K562 (cell line): ENCODE results near the gene CENPP. TPM values are rescaled to one million over a fixed set of nuclear protein-coding genes. Genes with fewer than 3 reads are reported as not detected.

ENCODE experiments used
- ATAC-seq: fragments of 200-7000 bp; cut with Tn5 transposase; 3 replicates; pipeline ENCODE4 v1.9.1; 2020; ENCODE audit warnings: moderate library complexity
- BruUV-seq: library from RNA; stranded (reverse); fragments of 400-500 nt; replicated peaks from 2 replicates; lab custom pipeline; 2021; lab: Mats Ljungman, UMichigan
- CTCF ChIA-PET: fragments of 300-600 bp; formaldehyde crosslinking; extraction: SDS; loops from one replicate; lab custom pipeline; 2021; ENCODE audit warnings: low intra/inter-chr PET ratio; lab: Yijun Ruan, JAX
- POLR2A ChIA-PET: fragments of 300-600, 350-650 bp; sonication (Branson Sonifier 250); formaldehyde crosslinking; extraction: SDS; loops from one replicate; lab custom pipeline; 2021; ENCODE audit warnings: antibody characterized with exemption, inconsistent platforms; lab: Yijun Ruan, JAX
- DNase-seq, 4 experiments: peaks; one replicate each; pipeline versions ENCODE4 v3.0.0 to v3.0.0-alpha.2; 2011 to 2018; ENCODE audit warnings: low spot score in 3 of 4, mixed read lengths in 3 of 4; ENCODE audit errors: extremely low read depth in 1 of 4
- FAIRE-seq: peaks from 2 replicates; lab custom pipeline; 2011; peaks lifted over from hg19 to GRCh38; lab: Jason Lieb, UNC
- H2AFZ ChIP-seq: 2 replicates; pipeline ENCODE4 v1.6.0; 2011; ENCODE audit warnings: low read depth, low read length, control low read depth, inconsistent platforms
- H3K27ac ChIP-seq: fragments of 200-600 bp; 3 replicates; pipeline ENCODE4 v1.8.0; 2011; ENCODE audit warnings: low read depth, mild to moderate bottlenecking, control low read depth, inconsistent platforms, low read length, moderate library complexity, mixed read lengths; ENCODE audit errors: extremely low read depth
- H3K27me3 ChIP-seq, 2 experiments: fragments of 300-600 bp in 1 of 2; 2 replicates in 1 of 2; 3 replicates in 1 of 2; pipeline versions ENCODE4 v1.6.0 to v1.8.0; 2011; ENCODE audit warnings: inconsistent platforms in 2 of 2, low read length in 2 of 2, mild to moderate bottlenecking in 1 of 2, mixed read lengths in 1 of 2, moderate library complexity in 1 of 2; ENCODE audit not compliant: control insufficient read depth in 2 of 2, insufficient read depth in 2 of 2
- H3K36me3 ChIP-seq: fragments of 300-600 bp; 3 replicates; pipeline ENCODE4 v1.8.0; 2011; ENCODE audit warnings: mild to moderate bottlenecking, low read length, inconsistent platforms; ENCODE audit not compliant: control insufficient read depth, insufficient read depth
- H3K4me1 ChIP-seq, 2 experiments: fragments of 200-600 bp in 1 of 2; replicated peaks in 1 of 2; 2 replicates in 1 of 2; 3 replicates in 1 of 2; pipeline versions ENCODE4 v1.5.1 to v1.8.0; 2011; ENCODE audit warnings: inconsistent platforms in 2 of 2, low read length in 2 of 2, mild to moderate bottlenecking in 1 of 2, mixed read lengths in 1 of 2, moderate library complexity in 1 of 2; ENCODE audit not compliant: control insufficient read depth in 2 of 2, insufficient read depth in 2 of 2
- H3K4me2 ChIP-seq: 2 replicates; pipeline ENCODE4 v1.6.1; 2011; ENCODE audit warnings: low read length, control low read depth, inconsistent platforms, mixed read lengths; ENCODE audit not compliant: insufficient read depth
- H3K4me3 ChIP-seq: fragments of 200-600 bp; sonication (generic), shearing (Covaris generic); 2 replicates; pipeline ENCODE4 v1.5.1; 2016; ENCODE audit warnings: control low read depth, inconsistent platforms
- H3K79me2 ChIP-seq: fragments of 200-600 bp; 3 replicates; pipeline ENCODE4 v1.8.0; 2011; ENCODE audit warnings: low read length, inconsistent platforms; ENCODE audit not compliant: control insufficient read depth, insufficient read depth
- H3K9ac ChIP-seq, 2 experiments: 2 replicates each; pipeline versions ENCODE4 v1.6.0 to v1.6.1; 2011; ENCODE audit warnings: low read depth in 2 of 2, low read length in 2 of 2, control low read depth in 1 of 2, inconsistent platforms in 1 of 2, mild to moderate bottlenecking in 1 of 2, mixed read lengths in 1 of 2; ENCODE audit not compliant: insufficient read depth in 1 of 2
- H3K9me1 ChIP-seq: one replicate; pipeline ENCODE4 v1.6.0; 2011; ENCODE audit warnings: inconsistent platforms, mild to moderate bottlenecking, low read length, moderate library complexity; ENCODE audit not compliant: control insufficient read depth, insufficient read depth
- H3K9me3 ChIP-seq: replicated peaks from 2 replicates; pipeline ENCODE4 v1.5.1; 2011; ENCODE audit warnings: low read depth, low read length, inconsistent platforms; ENCODE audit not compliant: control insufficient read depth, insufficient read depth
- H4K20me1 ChIP-seq: replicated peaks from 2 replicates; pipeline ENCODE4 v1.6.1; 2011; ENCODE audit warnings: low read length, inconsistent platforms, mixed read lengths; ENCODE audit not compliant: control insufficient read depth, insufficient read depth
- CEBPG ChIP-seq, 3 experiments: fragments of 200-800 bp in 1 of 3; sonication (Bioruptor generic) in 1 of 3; sonication (generic) in 1 of 3; formaldehyde crosslinking in 1 of 3; IDR thresholded peaks in 2 of 3; conservative IDR thresholded peaks in 1 of 3; 2 replicates each; pipeline versions ENCODE4 v1.6.1 to v1.8.0; 2016 to 2022; ENCODE audit warnings: missing compliant biosample characterization in 2 of 3, missing genetic modification characterization in 2 of 3, mild to moderate bottlenecking in 1 of 3, missing genetic modification reagents in 1 of 3
- ELF4 ChIP-seq: fragments of 450-650 bp; formaldehyde crosslinking; IDR thresholded peaks from 2 replicates; pipeline ENCODE4 v1.4.0; 2022; ENCODE audit warnings: missing genetic modification characterization
- ETV1 ChIP-seq: fragments of 450-650 bp; conservative IDR thresholded peaks from 2 replicates; pipeline ENCODE4 v1.6.1; 2016; ENCODE audit warnings: missing genetic modification characterization, control low read depth, low read depth, missing compliant biosample characterization
- FOXA1 ChIP-seq: fragments of 450-650 bp; IDR thresholded peaks from 2 replicates; pipeline ENCODE4 v1.6.1; 2016; ENCODE audit warnings: mild to moderate bottlenecking, borderline replicate concordance
- GATA2 ChIP-seq: sonication (generic); formaldehyde crosslinking; IDR thresholded peaks from 2 replicates; pipeline ENCODE4 v1.4.0; 2020; ENCODE audit warnings: mild to moderate bottlenecking, missing genetic modification reagents
- KAT2B ChIP-seq: IDR thresholded peaks from one replicate; pipeline ENCODE4 v1.6.1; 2012; ENCODE audit warnings: low read depth, mild to moderate bottlenecking, control low read depth, inconsistent platforms, low read length, moderate library complexity
- MEIS2 ChIP-seq: fragments of 450-650 bp; IDR thresholded peaks from 2 replicates; pipeline ENCODE4 v1.6.1; 2014; ENCODE audit warnings: mild to moderate bottlenecking; ENCODE audit not compliant: partially characterized antibody
- NELFE ChIP-seq: IDR thresholded peaks from 2 replicates; pipeline ENCODE4 v1.6.1; 2011; ENCODE audit warnings: mild to moderate bottlenecking; ENCODE audit not compliant: insufficient read depth, insufficient read length
- NEUROD1 ChIP-seq: fragments of 150-350 bp; IDR thresholded peaks from 2 replicates; pipeline ENCODE4 v1.6.1; 2014; ENCODE audit warnings: borderline replicate concordance, low read length, low read depth; ENCODE audit not compliant: partially characterized antibody
- SAFB2 ChIP-seq: fragments of 200-400 bp; formaldehyde crosslinking; IDR thresholded peaks from 2 replicates; pipeline ENCODE4 v1.6.1; 2018; ENCODE audit warnings: borderline replicate concordance, low read length, low read depth, moderate library complexity; ENCODE audit not compliant: severe bottlenecking
- SNRNP70 ChIP-seq: fragments of 200-400 bp; formaldehyde crosslinking; optimal IDR thresholded peaks from 2 replicates; pipeline ENCODE3; 2017; ENCODE audit warnings: low read depth, low read length
- WHSC1 ChIP-seq: IDR thresholded peaks from one replicate; pipeline ENCODE4 v1.6.1; 2012; ENCODE audit warnings: low read length, control low read depth, inconsistent platforms
- ZNF79 ChIP-seq: fragments of 250-450 bp; sonication (Bioruptor Pico); IDR thresholded peaks from 2 replicates; pipeline ENCODE4 v1.4.0; 2020; ENCODE audit warnings: low read depth, mild to moderate bottlenecking, moderate library complexity
- WGBS: fragments of 100-300 bp; shearing (Covaris generic); methylation state at CpG from one replicate; pipeline ENCODE4 v1.1.6; 2016; ENCODE audit warnings: low coverage, mixed read lengths; ENCODE audit not compliant: insufficient coverage; ENCODE audit errors: missing lambda C conversion rate; 5-methylcytosine and 5-hydroxymethylcytosine counted together
- in situ Hi-C: fragments of 300-500 bp; cut with MboI; formaldehyde crosslinking; loops from 4 replicates; pipeline ENCODE4 v1.15.0; 2018; ENCODE audit warnings: inconsistent platforms, mixed read lengths
- intact Hi-C: fragments of 100-400 bp; cut with micrococcal nuclease; formaldehyde crosslinking; loops from 2 replicates; pipeline ENCODE4 v1.14.2; 2022
- polyA plus RNA-seq, 8 experiments: library from polyadenylated mRNA; depleted of rRNA in 4 of 8; stranded (reverse) in 5 of 8; unstranded in 3 of 8; fragments of >200 nt; fragmentation: Nextera tagmentation in 2 of 8; fragmentation: Illumina TruSeq in 1 of 8; extraction: Ambion mirVana in 2 of 8; extraction: Trizol in 1 of 8; gene quantifications; 2 replicates each; pipeline versions ENCODE4 v1.2.1 to v1.2.3, GENCODE V29; 2011 to 2014; ENCODE audit warnings: inconsistent platforms in 1 of 8, missing spikeins in 1 of 8
- total RNA-seq, 7 experiments: library from RNA; depleted of rRNA in 6 of 7; stranded (reverse); fragments of >200 nt in 6 of 7; fragmentation: Illumina TruSeq in 2 of 7; extraction: Trizol in 2 of 7; gene quantifications; 2 replicates each; pipeline versions ENCODE4 v1.2.1 to v1.2.3, GENCODE V29; 2011 to 2021; ENCODE audit warnings: low replicate concordance in 1 of 7
- TF ChIP-seq, protein P1 (sequence below): fragments of 450-650 bp; IDR thresholded peaks from 2 replicates; pipeline ENCODE4 v1.7.1; 2018; ENCODE audit warnings: mild to moderate bottlenecking, low read depth; ENCODE audit not compliant: partially characterized antibody
- TF ChIP-seq, protein P2 (sequence below): fragments of 450-650 bp; formaldehyde crosslinking; IDR thresholded peaks from 2 replicates; pipeline ENCODE4 v1.4.0; 2022; ENCODE audit warnings: mild to moderate bottlenecking, moderate library complexity
- TF ChIP-seq, protein P3 (sequence below), 3 experiments: IDR thresholded peaks in 2 of 3; conservative IDR thresholded peaks in 1 of 3; 2 replicates each; pipeline ENCODE4 v1.5.1; 2011 to 2012; ENCODE audit warnings: low read length in 3 of 3, mild to moderate bottlenecking in 3 of 3, control low read depth in 2 of 3, improper control_type of control experiment in 1 of 3, inconsistent platforms in 1 of 3, low read depth in 1 of 3, mixed read lengths in 1 of 3, moderate library complexity in 1 of 3; ENCODE audit not compliant: insufficient read depth in 2 of 3

The CENPP gene
- total and polyA plus RNA-seq, 9 of the 15 experiments (the other 6 are each of a cell fraction or from before 2014, with no cell fraction given) = 8.0 to 28.5 (median 17.9) TPM

DNA sequence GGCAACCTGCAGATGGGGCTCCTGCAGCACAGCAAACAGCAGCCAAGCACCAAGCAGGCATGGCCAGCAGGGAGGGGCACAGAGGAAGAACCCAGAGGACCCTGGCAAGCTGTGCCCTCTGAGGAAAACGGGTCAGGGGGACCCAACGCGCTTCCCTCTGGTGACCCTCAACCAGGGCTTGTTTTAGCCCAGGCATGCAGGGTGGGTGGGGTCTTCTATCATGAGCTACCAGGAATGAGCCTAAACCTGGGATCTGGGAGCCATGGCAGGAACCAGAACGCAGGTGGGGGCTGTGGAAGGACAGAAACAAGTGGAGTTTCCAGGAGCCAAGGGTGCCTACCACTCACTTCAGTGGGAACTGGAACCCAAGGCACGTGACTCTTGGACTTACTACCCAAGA is 323.3 kb downstream of the CENPP start:
- Histone ChIP-seq H2AFZ (no peak overlapping the region), H3K27me3 (no peaks in the 10 kb centered on the region), H3K9me3 (no peaks in the 10 kb centered on the region), H3K36me3 (peaks cover 70% of the 10 kb centered on the region; the same call in 2 of the 3 replicates), H3K9ac (peak overlapping the region in 1 of 2 experiments; percentile 51; a peak in 2 of 4 replicates), H3K27ac (no peak overlapping the region), H3K4me2 (no peak overlapping the region), H3K4me1 (no peaks in the 10 kb centered on the region; a peak in 1 of 5 replicates), H3K4me3 (no peak overlapping the region), H3K9me1 (no peaks in the 10 kb centered on the region), H3K79me2 (peaks cover 3% of the 10 kb centered on the region; the same call in 1 of the 3 replicates), H4K20me1 (no peaks in the 10 kb centered on the region)
- CTCF ChIA-PET = no interaction called here
- ATAC-seq (no peak), FAIRE-seq (no peak), DNase-seq (no peak)
- POLR2A ChIA-PET = interaction anchor here (0.6 to 1.0 kb wide), 3 partner anchors 21 to 360 kb away, joined by 3 read pairs; no protein-coding TSS in a partner anchor
- no TSS peak for BruUV-seq
- intact Hi-C loops = loop anchor here (5.0 kb wide), 1 partner anchor 58 kb away; no protein-coding TSS in a partner anchor
- in situ Hi-C loops = no loop called here
- 94% methylated on average over 4 of the region's 5 CpGs for WGBS
- TF ChIP-seq KAT2B (no peak), NELFE (no peak), ELF4 (CRISPR knock-in tag) (no peak), ZNF79 (no peak), SAFB2 (no peak), GATA2 (CRISPR knock-in tag) (no peak), ETV1 (tag) (no peak), NEUROD1 (no peak), CEBPG (CRISPR knock-in tag; IDR thresholded peaks at IDR 0.05) (no peak), CEBPG (tag; conservative IDR thresholded peaks at IDR 0.05 in 1 of 2, IDR thresholded peaks at IDR 0.05 in 1 of 2) (no peak), FOXA1 (no peak), WHSC1 (no peak), MEIS2 (no peak), SNRNP70 (no peak)
- TF ChIP-seq, protein P1, sequence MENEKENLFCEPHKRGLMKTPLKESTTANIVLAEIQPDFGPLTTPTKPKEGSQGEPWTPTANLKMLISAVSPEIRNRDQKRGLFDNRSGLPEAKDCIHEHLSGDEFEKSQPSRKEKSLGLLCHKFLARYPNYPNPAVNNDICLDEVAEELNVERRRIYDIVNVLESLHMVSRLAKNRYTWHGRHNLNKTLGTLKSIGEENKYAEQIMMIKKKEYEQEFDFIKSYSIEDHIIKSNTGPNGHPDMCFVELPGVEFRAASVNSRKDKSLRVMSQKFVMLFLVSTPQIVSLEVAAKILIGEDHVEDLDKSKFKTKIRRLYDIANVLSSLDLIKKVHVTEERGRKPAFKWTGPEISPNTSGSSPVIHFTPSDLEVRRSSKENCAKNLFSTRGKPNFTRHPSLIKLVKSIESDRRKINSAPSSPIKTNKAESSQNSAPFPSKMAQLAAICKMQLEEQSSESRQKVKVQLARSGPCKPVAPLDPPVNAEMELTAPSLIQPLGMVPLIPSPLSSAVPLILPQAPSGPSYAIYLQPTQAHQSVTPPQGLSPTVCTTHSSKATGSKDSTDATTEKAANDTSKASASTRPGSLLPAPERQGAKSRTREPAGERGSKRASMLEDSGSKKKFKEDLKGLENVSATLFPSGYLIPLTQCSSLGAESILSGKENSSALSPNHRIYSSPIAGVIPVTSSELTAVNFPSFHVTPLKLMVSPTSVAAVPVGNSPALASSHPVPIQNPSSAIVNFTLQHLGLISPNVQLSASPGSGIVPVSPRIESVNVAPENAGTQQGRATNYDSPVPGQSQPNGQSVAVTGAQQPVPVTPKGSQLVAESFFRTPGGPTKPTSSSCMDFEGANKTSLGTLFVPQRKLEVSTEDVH = no peak
- TF ChIP-seq, protein P2, sequence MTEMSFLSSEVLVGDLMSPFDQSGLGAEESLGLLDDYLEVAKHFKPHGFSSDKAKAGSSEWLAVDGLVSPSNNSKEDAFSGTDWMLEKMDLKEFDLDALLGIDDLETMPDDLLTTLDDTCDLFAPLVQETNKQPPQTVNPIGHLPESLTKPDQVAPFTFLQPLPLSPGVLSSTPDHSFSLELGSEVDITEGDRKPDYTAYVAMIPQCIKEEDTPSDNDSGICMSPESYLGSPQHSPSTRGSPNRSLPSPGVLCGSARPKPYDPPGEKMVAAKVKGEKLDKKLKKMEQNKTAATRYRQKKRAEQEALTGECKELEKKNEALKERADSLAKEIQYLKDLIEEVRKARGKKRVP = no peak
- TF ChIP-seq, protein P3, sequence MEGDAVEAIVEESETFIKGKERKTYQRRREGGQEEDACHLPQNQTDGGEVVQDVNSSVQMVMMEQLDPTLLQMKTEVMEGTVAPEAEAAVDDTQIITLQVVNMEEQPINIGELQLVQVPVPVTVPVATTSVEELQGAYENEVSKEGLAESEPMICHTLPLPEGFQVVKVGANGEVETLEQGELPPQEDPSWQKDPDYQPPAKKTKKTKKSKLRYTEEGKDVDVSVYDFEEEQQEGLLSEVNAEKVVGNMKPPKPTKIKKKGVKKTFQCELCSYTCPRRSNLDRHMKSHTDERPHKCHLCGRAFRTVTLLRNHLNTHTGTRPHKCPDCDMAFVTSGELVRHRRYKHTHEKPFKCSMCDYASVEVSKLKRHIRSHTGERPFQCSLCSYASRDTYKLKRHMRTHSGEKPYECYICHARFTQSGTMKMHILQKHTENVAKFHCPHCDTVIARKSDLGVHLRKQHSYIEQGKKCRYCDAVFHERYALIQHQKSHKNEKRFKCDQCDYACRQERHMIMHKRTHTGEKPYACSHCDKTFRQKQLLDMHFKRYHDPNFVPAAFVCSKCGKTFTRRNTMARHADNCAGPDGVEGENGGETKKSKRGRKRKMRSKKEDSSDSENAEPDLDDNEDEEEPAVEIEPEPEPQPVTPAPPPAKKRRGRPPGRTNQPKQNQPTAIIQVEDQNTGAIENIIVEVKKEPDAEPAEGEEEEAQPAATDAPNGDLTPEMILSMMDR (IDR thresholded peaks at IDR 0.05 in 2 of 3, conservative IDR thresholded peaks at IDR 0.05 in 1 of 3; ENCODE audit: insufficient read depth in 2 of 3, low read depth in 1 of 3, low read length in 3 of 3) = no peak
